ENCODE results near the gene KCNK3.

DNA sequence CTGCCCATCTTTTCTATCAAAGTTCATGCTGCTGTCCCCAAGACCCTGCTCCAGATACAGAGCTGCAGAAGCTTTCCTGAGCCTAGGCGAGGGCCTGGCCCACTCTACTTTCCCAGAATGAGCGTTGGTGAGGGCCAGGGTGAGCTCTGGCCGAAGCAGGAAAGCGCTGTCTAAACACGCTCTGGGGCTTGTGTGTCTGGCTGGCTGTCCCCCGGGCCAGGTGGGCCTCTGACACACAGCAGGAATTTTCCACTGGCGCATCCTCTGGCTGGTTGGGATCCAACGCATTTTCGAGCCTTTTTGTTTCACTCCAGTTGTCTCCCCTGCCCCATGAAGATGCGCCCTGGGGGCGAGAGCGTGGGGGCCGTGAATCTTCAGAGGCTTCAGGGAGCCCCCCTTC lies 17.8 kb upstream of the KCNK3 start:
- no peak for TF ChIP-seq CTCF (IDR thresholded peaks at IDR 0.05)
- no peak for TF ChIP-seq POLR2AphosphoS5 (IDR thresholded peaks at IDR 0.05; ENCODE audit: low read depth, low read length)
- no peak for TF ChIP-seq YY1 (IDR thresholded peaks at IDR 0.05; ENCODE audit: low read depth)
- no peak for TF ChIP-seq ELF1 (IDR thresholded peaks at IDR 0.05)
- TF ChIP-seq MEF2A (IDR thresholded peaks at IDR 0.05; ENCODE audit: borderline replicate concordance, low read depth) = no peak
- TF ChIP-seq SIN3A (IDR thresholded peaks at IDR 0.05; ENCODE audit: borderline replicate concordance, low read depth, low read length) = no peak

All from SK-N-SH (cell line).